GM18526 (cell line): ENCODE results near the gene AK6.

Experiments used
- POLR2A ChIP-seq: IDR thresholded peaks from 3 replicates; pipeline ENCODE4 v1.6.1; 2011; ENCODE audit not compliant: insufficient read length; ENCODE audit errors: extremely low read depth

Gene AK6

DNA sequence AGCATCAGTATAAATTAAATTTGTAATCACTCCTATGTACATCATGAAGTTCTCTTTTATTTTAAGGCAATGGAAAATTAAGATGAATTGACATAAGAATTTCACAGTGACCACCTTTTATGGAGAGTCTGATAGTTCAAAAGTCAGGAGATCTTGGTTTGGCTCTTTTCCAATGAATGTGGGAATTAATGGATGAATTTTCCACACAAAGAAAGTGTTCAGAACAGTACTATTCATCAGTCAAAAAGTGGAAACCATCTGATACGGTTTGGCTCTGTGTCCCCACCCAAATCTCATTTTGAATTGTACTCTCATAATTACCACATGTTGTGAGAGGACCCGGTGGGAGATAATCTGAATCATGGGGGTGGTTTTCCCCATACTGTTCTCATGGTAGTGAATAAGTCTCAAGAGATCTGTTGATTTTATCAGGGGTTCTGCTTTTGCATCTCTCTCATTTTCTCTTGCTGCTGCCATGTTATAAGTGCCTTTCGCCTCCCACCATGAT lies 61.2 kb downstream of the AK6 start:
- no peak for TF ChIP-seq POLR2A

DNA sequence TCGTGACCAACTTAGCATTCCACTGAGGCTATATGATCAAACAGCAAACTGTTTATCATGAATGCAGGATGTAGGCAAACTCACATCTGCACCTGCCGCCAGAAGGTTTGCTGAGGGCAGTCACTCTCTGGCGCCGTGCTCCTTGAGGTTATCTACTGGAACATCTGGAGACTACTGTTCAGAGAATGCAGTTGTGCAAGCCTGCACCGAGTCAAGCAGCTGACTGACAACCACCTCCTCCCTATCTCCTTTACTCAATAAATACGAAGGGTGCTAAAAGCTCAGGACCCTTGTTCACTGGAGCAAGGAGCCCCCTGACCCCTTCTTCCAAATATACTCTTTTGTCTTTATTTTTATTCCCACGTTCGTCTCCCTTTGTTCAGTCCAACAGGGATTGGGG lies 63.8 kb downstream of the AK6 start:
- TF ChIP-seq POLR2A, result no peak
